Measurements from ENCODE around the gene SMAD3. TPM values are rescaled to one million over a fixed set of nuclear protein-coding genes. Genes with fewer than 3 reads are reported as not detected.
A peak's percentile ranks its signal among the peaks of the same experiment; 100 is the strongest.

The SMAD3 gene
- total RNA-seq, 2 donors from 2014 or later: 47.4 to 68.9 TPM

- no peaks in the 10 kb centered on the region for H3K36me3 Mint-ChIP-seq (ENCODE audit: insufficient read depth in 2 of 2)
- H3K27me3 Mint-ChIP-seq (ENCODE audit: low read depth): peaks cover 15% of the 10 kb centered on the region
- no peak overlapping the region for H3K27ac Mint-ChIP-seq
- DNase-seq: no peak
- no peaks in the 10 kb centered on the region for H3K9me3 Mint-ChIP-seq
- H3K4me3 Mint-ChIP-seq: peak overlapping the region; percentile 62 to 66
- H3K4me1 Mint-ChIP-seq (ENCODE audit: low read depth): peaks cover 26% of the 10 kb centered on the region
- peak; percentile 28 to 47 for ATAC-seq (replicated peaks in 1 of 2)
Observed at GRCh38 chr15:67039384-67040075, 25.9 kb upstream of the SMAD3 start.

GRCh38 chr15:67040277-67040676 lies 25.1 kb upstream of the SMAD3 start:
- H3K27ac Mint-ChIP-seq: no peak overlapping the region

GRCh38 chr15:67042551-67043142 lies 22.8 kb upstream of the SMAD3 start:
- ATAC-seq (replicated peaks in 1 of 2) (peak; percentile 68 to 71), DNase-seq (no peak)
- H3K36me3 Mint-ChIP-seq (ENCODE audit: insufficient read depth in 2 of 2): no peaks in the 10 kb centered on the region
- H3K4me1 Mint-ChIP-seq (ENCODE audit: low read depth): peaks cover 21% of the 10 kb centered on the region
- peaks cover 15% of the 10 kb centered on the region for H3K27me3 Mint-ChIP-seq (ENCODE audit: low read depth)
- no peak overlapping the region for H3K27ac Mint-ChIP-seq
- H3K9me3 Mint-ChIP-seq: no peaks in the 10 kb centered on the region
- no peak overlapping the region for H3K4me3 Mint-ChIP-seq

More at GRCh38 chr15:67040277-67040676, 25.1 kb upstream of the SMAD3 start:
- H3K27me3 Mint-ChIP-seq (ENCODE audit: low read depth): peaks cover 15% of the 10 kb centered on the region
- peaks cover 21% of the 10 kb centered on the region for H3K4me1 Mint-ChIP-seq (ENCODE audit: low read depth)
- DNase-seq (no peak), ATAC-seq (replicated peaks in 1 of 2) (no peak)
- no peaks in the 10 kb centered on the region for H3K36me3 Mint-ChIP-seq (ENCODE audit: insufficient read depth in 2 of 2)
- H3K4me3 Mint-ChIP-seq: no peak overlapping the region
- no peaks in the 10 kb centered on the region for H3K9me3 Mint-ChIP-seq

DNA sequence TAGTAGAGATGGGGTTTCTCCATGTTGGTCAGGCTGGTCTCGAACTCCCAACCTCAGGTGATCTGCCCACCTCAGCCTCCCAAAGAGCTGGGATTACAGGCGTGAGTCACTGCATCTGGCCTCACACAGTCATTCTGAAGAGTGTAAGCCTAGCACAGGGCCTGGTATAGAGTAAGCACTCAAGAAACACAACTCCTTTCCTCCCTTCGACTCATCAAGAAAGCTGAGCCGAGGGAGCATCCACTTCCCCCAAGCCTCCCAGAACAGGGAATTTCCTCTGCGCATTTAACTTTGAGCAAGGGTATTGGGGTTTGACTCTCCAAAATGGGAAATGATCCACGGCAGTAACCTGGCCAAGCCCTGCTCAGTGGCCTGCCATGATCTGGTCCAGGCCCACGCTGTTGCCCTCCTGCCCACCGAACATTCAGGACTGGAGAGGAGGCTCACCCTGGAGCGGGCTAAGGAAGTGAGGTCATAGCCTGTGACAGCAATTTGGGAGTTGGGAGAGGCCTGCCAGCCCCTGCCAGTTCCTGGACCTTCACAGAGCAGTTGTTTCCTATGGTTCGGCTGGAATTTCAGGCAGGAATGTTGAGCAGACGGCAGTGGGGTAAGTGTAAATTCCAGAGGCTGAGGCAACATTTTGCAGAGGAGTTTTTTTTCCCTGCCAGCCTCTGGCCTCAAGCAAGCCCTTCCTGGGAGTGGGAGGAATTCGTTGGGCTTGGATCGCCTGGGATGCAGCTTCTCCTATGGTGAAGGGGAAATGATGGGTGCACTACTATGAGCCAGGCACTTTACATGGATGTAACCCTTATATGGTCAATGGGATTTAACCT lies 21.2 kb upstream of the SMAD3 start:
- Mint-ChIP-seq H3K4me1 (ENCODE audit: low read depth) (peaks cover 21% of the 10 kb centered on the region), H3K4me3 (no peak overlapping the region), H3K36me3 (ENCODE audit: insufficient read depth in 2 of 2) (no peaks in the 10 kb centered on the region), H3K27me3 (ENCODE audit: low read depth) (peaks cover 15% of the 10 kb centered on the region), H3K27ac (no peak overlapping the region), H3K9me3 (no peaks in the 10 kb centered on the region)
- DNase-seq (no peak), ATAC-seq (replicated peaks in 1 of 2) (no peak)

- DNase-seq: no peak
- Mint-ChIP-seq H3K9me3 (no peaks in the 10 kb centered on the region), H3K27me3 (ENCODE audit: low read depth) (peaks cover 6% of the 10 kb centered on the region), H3K4me1 (ENCODE audit: low read depth) (peaks cover 23% of the 10 kb centered on the region), H3K4me3 (no peak overlapping the region), H3K27ac (no peak overlapping the region), H3K36me3 (ENCODE audit: insufficient read depth in 2 of 2) (no peaks in the 10 kb centered on the region)
- ATAC-seq (replicated peaks in 1 of 2): no peak
Observed at GRCh38 chr15:67047149-67047661, 18.2 kb upstream of the SMAD3 start.

- Mint-ChIP-seq H3K9me3 (no peaks in the 10 kb centered on the region), H3K27me3 (ENCODE audit: low read depth) (no peaks in the 10 kb centered on the region), H3K4me1 (ENCODE audit: low read depth) (peaks cover 12% of the 10 kb centered on the region), H3K36me3 (ENCODE audit: insufficient read depth in 2 of 2) (no peaks in the 10 kb centered on the region), H3K4me3 (no peak overlapping the region), H3K27ac (no peak overlapping the region)
- DNase-seq: no peak
- ATAC-seq (replicated peaks in 1 of 2): no peak
Observed at GRCh38 chr15:67048281-67049279, 16.8 kb upstream of the SMAD3 start.

DNA sequence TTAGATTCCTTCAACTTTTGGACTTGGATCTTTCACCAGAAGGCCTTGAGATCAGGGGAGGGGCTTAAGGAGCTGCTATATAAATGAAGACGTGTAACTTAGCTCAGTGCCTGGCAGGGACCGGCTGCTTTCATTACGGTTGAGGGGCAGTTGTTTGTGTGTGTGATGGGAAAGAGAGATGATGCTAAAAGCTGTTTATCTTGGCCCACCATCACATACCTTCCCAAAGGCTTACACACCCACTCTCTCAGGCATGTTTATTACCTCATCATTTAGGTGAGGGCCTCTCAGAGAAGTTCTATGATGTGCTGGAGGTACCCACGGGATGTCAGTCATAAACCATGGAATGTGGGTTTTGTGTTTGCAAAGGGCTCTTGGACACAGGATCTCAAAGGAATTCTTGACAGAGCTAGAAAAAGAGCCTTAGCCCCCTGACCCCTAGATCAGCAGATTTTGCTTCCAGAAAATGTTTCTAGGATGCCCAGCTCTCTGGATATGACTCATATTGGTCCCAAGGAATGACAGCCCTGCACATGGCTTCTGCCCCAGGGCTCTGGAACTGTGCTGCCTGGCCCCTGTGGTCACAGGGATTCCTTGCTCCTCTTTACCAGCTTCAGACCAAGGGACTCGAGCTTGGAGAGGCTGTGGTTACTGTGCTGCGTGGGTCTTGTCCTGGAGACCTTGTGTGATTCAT lies 15.9 kb upstream of the SMAD3 start:
- no peak for DNase-seq
- H3K9me3 Mint-ChIP-seq: no peaks in the 10 kb centered on the region
- H3K27ac Mint-ChIP-seq: no peak overlapping the region
- peaks cover 14% of the 10 kb centered on the region for H3K4me1 Mint-ChIP-seq (ENCODE audit: low read depth)
- no peaks in the 10 kb centered on the region for H3K36me3 Mint-ChIP-seq (ENCODE audit: insufficient read depth in 2 of 2)
- no peaks in the 10 kb centered on the region for H3K27me3 Mint-ChIP-seq (ENCODE audit: low read depth)
- H3K4me3 Mint-ChIP-seq: no peak overlapping the region
- no peak for ATAC-seq (replicated peaks in 1 of 2)

DNA sequence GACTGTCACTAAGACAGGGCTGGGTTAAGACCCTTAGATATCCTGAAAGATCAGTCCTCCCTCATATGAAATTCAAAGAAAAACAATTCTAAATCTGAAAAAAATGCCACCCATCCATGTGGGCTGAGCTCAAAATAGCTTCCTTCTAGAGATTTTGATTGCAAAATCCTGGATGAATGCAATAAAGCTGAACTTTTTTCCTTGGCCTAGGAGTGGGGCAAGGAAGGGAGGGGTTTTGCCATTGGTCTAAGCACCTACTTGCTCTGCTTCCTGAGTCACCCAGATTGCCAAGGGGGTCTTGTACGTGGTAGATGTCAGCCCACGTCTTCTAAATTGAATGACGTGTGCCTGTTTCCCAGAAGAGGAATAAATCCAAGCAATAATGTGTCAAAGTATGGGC lies 15.3 kb upstream of the SMAD3 start:
- ATAC-seq (replicated peaks in 1 of 2): no peak
- peaks cover 5% of the 10 kb centered on the region for H3K27me3 Mint-ChIP-seq (ENCODE audit: low read depth)
- H3K4me3 Mint-ChIP-seq: no peak overlapping the region
- H3K36me3 Mint-ChIP-seq (ENCODE audit: insufficient read depth in 2 of 2): no peaks in the 10 kb centered on the region
- H3K9me3 Mint-ChIP-seq: no peaks in the 10 kb centered on the region
- H3K27ac Mint-ChIP-seq: no peak overlapping the region
- H3K4me1 Mint-ChIP-seq (ENCODE audit: low read depth): peaks cover 19% of the 10 kb centered on the region
- no peak for DNase-seq

GRCh38 chr15:67050522-67051087 lies 14.8 kb upstream of the SMAD3 start:
- Mint-ChIP-seq H3K4me3 (no peak overlapping the region), H3K27ac (peak overlapping the region; percentile 64), H3K4me1 (ENCODE audit: low read depth) (peaks cover 20% of the 10 kb centered on the region), H3K27me3 (ENCODE audit: low read depth) (peaks cover 7% of the 10 kb centered on the region), H3K36me3 (ENCODE audit: insufficient read depth in 2 of 2) (no peaks in the 10 kb centered on the region), H3K9me3 (no peaks in the 10 kb centered on the region)
- ATAC-seq (replicated peaks in 1 of 2) (no peak), DNase-seq (no peak)

- H3K27ac Mint-ChIP-seq: no peak overlapping the region
- peaks cover 7% of the 10 kb centered on the region for H3K27me3 Mint-ChIP-seq (ENCODE audit: low read depth)
- H3K9me3 Mint-ChIP-seq: no peaks in the 10 kb centered on the region
- DNase-seq (no peak), ATAC-seq (replicated peaks in 1 of 2) (no peak)
- H3K4me1 Mint-ChIP-seq (ENCODE audit: low read depth): peaks cover 27% of the 10 kb centered on the region
- no peak overlapping the region for H3K4me3 Mint-ChIP-seq
- no peaks in the 10 kb centered on the region for H3K36me3 Mint-ChIP-seq (ENCODE audit: insufficient read depth in 2 of 2)
Observed at GRCh38 chr15:67051088-67052045, 14.0 kb upstream of the SMAD3 start.

- DNase-seq (no peak), ATAC-seq (replicated peaks in 1 of 2) (peak in 1 of 2 donors; percentile 19)
- no peak overlapping the region for H3K4me3 Mint-ChIP-seq
- no peaks in the 10 kb centered on the region for H3K36me3 Mint-ChIP-seq (ENCODE audit: insufficient read depth in 2 of 2)
- no peak overlapping the region for H3K27ac Mint-ChIP-seq
- H3K9me3 Mint-ChIP-seq: no peaks in the 10 kb centered on the region
- peaks cover 7% of the 10 kb centered on the region for H3K27me3 Mint-ChIP-seq (ENCODE audit: low read depth)
- H3K4me1 Mint-ChIP-seq (ENCODE audit: low read depth): peaks cover 29% of the 10 kb centered on the region
Observed at GRCh38 chr15:67054676-67055075, 10.7 kb upstream of the SMAD3 start.
